HG03045 (cell line): ENCODE measurements around the gene GNG4.
"Not testable (repeated sequence)": the region's sequence is repeated elsewhere in the genome, so short reads cannot be mapped to it uniquely, and the experiment has no call there.

Experiments
- ATAC-seq: cut with Tn5 transposase; IDR thresholded peaks from one replicate; pipeline ENCODE4 v1.9.1; 2021; ENCODE audit warnings: mild to moderate bottlenecking, moderate library complexity; ENCODE audit not compliant: unreplicated experiment

GNG4 gene

DNA sequence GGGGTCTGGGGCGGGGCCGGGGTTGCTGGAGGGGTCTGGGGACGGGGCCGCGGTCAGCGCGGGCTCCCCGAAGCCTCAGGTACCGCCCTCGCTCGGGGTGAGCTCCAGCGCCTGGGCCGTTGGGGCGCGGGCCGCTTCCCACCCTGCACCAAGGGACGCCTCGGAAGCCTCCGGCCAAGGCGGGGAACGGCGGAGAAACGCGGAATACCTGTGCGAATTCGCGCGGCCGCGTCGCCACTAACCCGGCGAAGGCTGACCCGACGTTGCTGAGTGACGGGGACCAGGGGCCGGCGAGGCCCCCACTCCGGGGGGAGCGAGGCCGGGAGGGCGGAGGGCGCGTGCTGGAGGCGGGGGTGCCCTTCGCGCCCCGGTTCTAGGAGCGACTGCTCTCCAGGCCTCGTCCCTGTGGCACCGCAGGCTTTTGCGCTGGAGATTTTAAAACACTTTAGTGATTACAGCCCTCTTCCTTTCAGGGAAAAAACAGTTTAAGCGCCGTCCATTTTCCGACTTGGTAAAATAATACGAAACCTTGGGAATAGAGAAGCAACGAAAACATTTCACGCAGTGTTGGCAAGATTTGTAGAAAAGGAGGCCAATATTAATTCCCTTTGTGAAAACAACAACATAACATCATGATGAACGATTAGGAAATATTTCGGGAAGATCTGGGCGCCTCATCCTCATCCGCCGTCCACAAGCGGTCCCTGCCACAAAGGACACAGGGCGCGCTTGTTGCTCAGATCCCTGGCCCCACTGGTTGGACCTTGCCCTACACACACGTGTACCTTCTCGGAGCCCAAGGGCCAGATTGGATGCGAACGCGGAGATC, 971 bp upstream of the GNG4 start:
- no peak for ATAC-seq

DNA sequence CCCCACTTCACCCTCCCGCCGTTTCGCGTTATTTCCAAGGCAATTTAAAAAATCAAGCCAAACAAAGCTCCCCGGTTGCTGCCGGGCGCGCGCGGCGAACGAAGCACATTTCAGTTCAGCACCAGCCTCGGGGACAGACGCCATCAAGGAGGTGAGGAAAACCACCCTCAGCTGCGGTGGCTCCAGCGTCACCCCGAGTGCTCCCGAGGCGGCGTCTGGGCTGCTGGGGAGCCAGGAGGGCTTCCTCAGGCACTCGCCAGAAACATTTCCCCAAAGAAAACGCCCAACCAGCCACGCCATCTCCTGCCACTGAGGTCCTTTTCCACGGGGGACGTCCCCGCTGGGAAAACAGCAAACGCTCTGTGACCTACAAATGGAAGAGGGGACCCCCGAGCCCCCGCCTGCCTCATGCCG, 623 bp downstream of the GNG4 start:
- ATAC-seq, result peak; percentile 55

DNA sequence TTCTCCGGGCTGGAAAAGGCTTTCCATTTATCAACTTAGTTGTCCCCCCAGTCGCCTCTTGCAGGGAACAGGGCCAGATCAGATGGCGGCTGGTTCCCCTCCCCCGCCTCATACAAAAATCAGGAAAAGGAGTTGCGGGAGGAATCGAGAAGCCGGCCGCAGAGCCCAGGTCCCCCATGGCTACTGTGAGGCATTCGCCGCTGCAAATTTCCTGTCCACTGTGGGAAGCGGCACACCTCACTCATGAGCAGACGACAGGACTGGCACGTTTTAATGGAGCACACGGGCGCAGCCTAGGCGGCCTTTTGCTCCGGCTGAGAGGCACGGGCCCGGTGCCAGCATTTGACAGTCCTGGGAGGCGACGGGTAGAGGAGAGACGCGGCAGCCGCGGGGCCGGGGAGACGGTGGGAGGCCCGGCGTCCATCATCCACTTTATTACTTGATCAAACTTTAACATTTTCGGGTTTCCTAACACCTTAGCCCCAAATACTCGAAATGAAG, 1.1 kb downstream of the GNG4 start:
- no peak for ATAC-seq

DNA sequence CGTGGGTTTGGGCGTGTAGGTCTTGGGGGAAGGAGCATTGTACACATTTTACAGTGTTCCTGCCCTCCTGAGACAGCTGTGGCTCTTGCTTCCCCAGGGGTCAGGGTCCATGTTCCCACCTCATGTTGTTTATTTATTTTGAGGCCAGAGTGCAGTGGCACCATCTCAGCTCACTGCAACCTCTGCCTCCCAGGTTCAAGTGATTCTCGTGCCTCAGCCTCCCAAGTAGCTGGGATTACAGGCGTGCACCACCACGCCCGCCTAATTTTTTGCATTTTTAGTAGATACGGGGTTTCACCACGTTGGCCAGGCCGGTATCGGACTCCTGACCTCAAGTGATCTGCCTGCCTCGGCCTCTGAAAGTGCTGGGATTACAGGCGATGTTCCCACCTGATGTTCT, 2.0 kb downstream of the GNG4 start:
- ATAC-seq, result not testable (repeated sequence)

DNA sequence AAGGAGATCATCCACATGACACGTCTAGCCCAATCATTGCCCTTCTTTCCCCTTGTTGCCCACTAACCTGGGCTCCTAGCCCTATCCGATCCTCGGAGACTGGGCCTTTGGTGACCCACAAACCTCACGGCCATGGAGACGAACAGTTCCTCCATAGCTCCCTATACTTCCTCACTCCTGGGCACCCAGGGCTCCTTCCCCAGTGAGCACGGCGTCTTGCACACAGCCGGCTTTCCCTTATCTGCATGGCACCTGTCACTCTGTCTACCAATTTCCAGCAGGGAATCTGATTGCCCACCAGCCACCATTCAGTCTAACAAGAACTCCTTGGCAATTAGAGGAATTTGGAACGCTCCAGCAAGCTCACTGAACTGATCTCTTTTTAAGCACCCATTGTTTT, 3.1 kb downstream of the GNG4 start:
- ATAC-seq, result no peak

DNA sequence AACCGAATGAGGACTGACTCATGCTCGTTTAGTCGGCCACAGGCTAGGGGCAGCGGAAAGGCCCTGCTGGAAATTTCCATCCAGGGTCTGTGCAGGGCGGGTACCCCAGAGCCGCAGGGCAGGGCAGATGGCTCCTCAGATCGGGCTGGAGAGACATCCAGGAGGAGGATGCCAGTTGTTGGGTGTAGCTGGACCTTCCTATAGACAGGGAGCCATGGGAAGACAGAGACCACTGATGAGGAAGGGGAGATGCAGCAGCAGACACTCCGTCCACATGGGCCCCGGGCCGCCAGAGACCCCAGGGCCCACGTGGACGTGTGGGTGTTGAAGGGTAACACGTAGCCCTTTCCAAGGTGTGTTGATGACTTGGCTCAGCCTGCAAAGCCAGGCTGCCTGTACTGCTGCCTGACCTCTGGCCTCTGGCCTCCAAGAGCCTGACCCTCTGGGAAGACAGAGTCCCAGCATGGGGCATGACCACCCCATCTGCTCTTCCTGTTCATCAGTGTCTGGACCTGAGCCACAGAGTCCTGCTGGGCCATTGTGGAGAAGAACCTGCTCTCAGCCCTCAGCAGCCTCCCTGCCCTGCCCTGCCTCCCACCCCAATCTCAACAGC, 4.8 kb downstream of the GNG4 start:
- no peak for ATAC-seq

DNA sequence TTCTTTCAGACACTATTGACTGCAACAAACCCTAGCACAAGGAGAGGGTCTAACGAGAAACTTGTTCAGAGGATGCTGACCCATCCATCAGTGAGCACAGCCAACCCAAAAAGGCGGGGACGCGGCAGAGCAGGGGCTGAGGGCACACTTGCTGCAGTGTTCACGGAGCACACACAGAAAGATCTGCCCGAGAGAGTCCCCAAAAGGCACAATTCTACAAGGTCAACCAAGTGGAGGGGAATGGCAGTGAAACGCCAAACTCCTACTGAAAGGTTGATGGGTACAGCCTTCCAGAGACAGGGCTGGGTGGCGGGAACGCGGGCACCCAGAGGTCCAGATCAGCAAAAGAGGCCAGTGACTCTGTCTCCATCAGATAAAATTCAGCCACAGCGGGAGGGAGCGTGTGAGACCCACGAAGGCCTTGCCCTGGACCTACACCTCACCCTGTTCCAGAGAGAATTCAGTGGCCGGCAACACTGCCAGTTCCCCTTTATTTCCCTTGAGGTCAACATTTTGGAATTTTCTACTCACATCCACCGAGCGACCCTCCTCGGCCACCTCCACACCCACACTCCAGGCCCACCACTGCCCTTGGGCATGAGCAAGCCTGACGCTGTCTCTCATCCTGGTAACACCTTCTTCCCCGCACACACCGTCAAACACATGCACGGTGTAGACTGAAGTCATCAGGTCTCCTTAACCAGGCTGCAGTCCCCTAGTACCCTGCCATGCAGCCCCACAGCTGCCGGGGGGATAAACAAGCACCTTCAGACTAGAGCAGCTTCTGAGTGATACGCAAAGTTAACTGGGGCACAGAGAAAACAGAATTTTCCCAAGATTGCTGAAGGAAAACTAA, 5.5 kb downstream of the GNG4 start:
- no peak for ATAC-seq

DNA sequence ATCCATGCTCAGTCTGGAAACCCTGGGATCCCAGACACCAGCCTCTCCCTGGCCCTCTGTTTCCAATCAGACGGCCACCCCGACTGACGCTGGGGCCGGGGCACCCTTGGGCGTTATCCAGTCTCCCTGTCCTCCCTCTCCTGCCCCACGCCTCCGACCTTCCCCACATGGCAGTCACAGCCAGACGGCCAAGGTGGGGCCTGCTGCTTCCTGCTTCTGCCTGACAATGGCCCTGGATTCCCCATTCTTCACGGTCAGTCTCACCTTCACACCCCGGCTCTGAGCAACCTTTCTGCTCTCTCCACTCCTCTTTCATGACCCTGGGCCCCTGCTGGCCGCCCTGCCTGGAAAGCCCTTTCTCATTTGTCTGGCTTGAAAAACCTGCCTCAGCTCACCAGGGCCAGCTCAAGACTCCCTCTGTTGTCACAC, 6.6 kb downstream of the GNG4 start:
- ATAC-seq, result no peak

DNA sequence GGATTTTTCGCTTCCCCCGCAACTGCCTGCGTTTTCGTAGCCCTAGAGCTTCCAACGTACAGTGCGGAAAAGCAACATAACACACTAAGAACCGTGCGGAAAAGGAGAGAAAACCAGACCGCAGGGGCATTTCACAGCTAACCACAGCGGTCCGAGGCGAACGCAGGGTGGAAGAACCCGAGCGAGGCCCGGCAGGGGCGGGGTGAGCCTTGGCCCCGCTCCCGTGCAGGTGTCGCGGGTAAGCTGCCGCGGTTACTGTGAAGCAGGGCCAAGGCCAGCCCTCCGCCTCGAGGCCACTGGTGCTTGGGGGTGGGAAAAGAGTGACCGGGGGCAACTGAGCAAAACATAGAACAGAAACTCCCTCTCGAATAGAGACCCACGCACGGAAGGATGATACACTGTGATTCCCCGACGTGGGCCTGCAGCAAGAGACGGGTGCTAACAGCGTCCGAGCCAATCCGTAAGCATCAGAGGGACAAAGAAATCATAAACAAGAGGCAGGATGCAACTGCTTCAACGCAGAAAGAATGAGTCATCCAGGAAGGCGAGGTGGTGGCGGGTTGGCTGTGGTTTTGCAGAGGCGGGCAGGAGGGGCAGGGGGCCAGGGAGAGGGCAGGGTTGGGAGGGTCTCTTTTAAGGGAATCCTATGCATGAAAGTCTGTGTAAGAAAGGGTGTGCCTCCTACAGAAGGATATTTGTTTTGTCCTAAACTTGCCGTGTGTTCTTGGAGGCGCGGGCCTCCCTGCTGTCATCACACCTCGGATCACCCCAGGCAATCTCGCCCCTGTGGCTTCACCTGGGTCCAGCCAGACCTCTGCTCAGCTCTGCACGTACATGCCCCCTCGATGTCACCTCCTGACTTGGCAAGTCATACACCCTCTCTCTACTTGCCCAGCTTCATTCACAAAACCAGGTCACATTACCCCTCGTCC, 7.3 kb downstream of the GNG4 start:
- ATAC-seq, result peak; percentile 65

DNA sequence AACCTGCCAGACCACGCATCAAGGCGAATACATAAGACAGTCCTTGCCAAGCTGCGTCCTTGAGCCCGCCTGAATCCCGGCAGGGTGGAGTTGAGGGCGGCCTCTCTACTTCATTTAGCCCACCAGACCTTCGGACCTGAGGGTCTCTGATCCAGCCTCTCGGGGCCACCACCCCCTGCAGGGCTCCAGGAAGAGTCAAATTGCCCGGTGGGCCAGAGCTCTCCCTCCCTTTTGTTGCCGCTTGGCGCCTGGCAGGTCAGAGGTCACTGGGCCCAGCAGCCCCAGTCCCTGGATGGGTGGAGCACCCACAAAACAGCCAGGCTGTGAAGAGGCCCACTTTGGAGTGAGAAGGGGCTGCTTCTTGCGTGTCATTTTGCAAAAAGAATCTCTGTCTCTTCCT, 9.0 kb downstream of the GNG4 start:
- ATAC-seq, result no peak

DNA sequence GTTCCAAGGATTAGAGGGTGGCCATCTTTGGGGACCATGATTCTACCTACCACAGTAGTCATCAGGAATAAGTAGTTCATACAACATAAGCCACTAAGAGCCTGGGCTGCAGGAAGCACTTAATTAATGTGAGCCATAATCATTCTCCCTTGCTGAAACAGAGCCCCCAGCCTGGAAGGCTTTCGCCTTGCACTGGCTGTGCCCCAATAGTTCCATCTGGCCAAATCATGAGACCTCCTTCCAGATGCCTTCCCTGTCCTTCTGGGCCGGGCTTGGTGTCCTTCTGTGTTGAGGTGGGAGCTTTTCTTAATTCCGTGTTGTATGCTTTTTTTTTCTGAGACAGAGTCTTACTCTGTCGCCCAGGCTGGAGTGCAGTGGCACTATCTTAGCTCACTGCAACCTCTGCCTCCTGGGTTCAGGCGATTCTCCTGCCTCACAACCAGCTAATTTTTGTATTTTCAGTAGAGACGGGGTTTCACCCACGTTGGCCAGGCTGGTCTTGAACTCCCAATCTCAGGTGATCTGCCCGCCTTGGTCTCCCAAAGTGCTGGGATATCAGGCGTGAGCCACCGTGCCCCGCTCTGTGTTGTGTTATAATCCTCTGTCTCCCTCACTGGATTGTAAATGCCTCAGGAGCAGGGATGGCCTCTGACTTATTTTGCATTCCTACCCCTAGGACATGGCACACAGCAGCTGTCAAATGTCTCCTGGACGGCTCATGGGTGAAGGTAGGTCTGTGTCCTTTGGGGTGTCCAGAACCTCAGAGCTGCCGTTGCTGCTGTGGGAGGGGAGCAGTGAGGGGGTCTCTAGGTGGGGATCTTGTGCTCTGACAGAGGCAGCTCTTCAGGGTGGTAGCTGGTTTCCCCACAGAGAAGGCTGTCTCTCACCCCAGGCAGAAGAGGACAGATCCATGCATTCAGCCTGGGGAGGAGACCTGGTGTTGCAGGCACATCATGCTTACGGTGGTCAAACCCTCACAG, 10.1 kb downstream of the GNG4 start:
- ATAC-seq, result no peak

DNA sequence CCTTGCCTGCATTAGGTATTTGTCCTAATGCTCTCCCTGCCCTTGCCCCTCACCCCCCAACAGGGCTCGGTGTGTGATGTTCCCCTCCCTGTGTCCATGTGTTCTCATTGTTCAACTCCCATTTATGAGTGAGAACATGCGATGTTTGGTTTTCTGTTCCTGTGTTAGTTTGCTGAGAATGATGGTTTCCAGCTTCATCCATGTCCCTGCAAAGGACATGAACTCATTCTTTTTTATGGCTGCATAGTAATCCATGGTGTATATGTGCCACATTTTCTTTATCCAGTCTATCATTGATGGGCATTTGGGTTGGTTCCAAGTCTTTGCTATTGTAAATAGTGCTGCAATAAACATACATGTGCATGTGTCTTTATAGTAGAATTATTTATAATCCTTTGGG, 11.0 kb downstream of the GNG4 start:
- ATAC-seq, result not testable (repeated sequence)

DNA sequence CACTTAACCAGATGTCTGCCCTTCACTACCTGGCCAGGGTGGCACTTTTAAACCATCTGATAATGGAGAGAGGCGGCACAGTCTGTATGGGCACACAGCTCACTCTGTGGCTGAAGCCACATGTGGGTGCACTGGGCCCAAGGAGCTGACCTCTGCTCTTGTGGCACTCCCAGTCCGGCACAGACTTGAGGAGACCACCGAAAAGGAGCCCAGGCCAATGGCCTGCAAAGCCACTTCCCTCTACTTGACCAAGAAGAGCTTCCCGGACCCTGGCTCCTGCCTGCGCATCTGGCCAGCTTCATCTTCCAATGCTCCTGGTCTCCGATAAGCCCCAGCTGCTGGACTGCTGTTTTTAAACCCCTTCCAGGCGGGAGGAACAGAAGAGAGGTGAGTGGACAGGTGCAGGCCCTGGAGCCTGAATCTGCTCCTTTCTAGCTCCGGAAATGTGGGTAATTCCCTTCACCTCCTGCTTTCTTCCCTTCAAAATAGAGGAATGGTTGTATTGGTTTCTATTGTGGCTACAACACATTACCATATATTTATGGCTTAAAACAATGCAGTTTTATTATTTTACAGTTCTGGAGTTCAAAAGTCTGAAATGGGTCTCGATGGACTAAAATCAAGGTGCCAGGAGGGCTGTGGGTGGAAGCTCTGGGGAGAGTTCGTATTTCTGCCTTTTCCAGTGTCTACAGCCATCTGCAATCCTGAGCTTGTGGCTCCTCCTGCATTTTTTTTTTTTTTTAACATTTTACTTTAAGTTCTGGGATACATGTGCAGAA, 11.6 kb downstream of the GNG4 start:
- no peak for ATAC-seq

DNA sequence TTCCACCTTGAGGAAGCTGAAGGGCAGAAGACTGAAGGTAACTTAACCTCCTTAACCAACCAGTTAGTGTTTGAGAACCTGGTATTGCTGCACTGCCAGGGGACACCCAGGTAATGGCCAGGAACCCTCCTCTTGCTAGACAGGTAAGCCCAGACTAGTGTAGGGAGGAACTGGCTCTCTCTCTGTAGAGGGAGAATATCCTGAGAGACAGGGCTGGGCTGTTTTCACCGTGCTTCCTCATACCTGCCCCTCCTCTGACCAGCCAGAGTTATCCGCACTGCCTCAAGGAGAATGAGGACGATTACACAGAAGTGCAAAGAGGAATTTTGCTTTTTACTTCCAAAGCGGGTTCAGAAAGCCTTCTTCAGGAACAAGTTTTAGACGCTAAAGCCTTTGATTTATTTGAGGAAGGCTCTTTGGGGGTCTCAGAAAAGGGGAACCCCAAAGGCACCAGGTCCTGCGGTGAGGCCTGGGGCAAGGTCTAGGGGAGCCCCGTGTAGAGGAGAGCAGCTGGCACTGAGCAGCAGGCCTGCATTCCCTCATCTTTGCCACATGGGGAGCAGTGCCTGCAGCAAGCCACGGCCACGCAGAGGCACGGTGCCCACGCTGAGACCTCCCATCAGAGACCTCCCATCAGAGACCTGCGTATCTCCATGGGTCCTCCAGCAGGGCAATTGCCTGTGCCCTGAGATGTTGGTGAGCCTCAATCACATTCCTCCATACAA, 13.5 kb downstream of the GNG4 start:
- no peak for ATAC-seq

DNA sequence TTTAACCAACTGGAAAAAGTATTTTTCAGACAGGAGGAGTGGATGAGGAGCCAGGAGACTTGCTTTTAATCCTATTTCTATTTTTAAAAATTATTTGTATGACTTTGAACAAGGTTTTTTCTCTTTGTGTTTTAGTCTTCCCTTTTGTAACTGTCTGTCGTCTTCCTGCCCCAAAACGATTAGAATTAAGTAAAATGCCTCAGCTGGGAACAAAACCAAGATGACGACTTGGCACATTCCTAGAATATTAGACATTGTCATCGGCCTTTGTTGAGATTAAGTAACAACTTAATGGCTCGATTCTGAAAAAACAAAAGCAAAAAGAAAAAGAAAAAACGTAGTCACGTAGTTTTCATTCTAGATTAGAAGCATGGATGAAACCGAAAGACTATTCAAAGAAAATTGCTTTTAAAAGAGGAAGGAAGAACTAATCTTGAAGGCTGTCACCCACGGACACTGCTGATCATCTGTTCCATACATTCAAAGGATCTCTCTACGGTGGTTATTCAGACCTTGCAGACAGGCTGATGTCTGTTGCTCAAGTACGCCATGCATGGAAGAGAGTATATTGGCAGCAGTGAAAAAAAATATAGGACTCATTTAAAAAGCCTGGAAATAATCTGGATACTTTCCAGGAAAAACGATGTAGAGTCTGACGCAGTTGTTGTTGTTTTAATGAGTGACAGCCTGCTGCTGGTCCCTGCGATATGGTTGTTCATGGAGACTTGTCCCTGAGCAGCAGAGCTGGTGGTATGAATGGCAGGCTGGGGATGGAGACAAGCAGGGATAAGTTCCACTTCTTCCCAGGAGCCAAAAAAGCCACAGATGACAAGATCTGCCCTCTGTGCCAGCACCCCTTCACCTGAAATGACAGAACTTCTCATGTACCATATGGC, 16.8 kb downstream of the GNG4 start:
- peak; percentile 59 for ATAC-seq

DNA sequence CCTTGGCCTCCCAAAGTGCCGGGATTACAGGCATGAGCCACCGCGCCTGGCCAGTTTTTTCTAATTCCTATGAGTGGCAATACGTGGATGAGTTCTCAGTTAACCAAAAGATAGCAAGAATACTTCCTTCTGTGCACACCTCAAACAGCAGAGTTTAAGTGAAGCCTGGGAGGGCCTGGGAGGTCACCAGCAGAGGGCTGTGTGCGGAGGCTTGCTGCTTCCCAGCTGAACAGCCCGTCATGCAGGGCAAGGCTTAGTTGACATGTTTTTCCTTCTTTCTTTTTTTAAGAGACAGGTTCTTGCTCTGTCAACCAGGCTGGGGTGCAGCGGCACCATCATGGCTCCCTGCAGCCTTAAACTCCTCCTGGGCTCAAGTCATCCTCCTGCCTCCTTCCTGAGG, 17.8 kb downstream of the GNG4 start:
- ATAC-seq, result no peak
